GM21529 (cell line): Measurements from ENCODE around the gene RNF223.
"Not testable (repeated sequence)": the region's sequence is repeated elsewhere in the genome, so short reads cannot be mapped to it uniquely, and the experiment has no call there.

Experiments
- ATAC-seq: cut with Tn5 transposase; IDR thresholded peaks from one replicate; pipeline ENCODE4 v1.9.1; 2021; ENCODE audit not compliant: unreplicated experiment

The RNF223 gene

DNA sequence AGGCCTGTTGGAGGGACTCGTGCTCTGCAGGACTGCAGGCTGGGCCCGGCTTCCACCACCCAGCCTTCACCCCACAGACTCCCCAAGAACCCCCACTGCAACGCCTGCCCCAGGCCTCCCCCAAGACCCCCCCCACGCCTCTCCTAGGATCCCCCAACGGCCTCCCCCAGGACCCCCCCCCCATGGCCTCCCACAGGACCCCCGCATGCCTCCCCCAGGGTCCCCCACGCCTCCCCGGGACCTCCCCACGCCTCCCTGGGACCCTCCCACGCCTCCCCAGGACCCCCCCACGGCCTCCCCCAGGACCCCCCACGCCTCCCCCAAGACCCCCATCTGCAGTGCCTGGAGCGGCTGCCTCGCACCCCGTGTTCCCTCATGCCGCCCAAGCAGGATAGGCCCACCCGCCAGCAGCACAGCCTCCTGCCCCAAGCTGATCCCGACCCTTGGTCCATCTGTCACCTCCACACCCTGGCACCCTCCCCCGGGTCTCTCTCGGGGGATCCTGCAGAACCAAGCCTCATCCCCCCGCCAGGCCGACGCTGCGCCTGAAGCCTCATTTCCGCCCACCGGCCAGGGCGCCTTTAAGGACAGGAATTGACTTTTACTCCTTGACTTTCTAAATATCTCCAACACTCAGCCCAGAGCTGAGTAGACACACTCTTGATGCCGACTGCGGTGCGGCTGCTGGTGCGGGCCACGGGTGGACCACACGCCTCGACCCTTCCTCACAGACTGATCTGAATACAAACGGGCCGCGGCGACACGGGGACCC lies 14.1 kb upstream of the RNF223 start:
- ATAC-seq, result no peak

DNA sequence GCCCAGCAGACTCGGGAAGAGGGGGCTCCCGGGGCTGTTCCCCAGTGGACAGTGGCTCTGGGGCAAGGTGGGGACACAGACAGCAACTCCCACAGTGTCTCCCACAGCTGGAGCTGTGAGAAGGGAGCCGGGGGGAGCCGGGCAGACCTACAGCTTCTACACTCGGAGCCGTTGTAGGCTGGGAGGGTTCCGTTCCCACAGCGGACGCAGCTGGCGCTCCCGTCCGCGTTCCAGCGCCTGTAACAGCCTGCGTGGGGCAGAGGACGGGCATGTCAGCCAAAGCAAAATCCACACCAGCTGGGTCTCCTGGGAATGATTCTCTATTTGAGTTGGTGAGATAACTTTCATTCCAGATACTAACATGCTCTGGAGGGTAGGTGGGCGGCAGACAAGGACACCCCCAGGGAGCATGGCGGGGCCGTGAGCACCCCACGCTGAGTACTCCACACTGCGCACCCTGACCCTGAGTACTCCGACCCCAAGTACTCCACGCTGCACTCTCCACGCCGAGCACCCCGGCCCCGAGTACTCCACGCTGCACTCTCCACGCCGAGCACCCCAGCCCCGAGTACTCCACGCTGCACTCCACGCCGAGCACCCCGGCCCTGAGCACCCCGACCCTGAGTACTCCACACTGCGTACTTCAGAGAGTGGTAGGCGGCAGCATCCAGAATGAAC lies 13.4 kb upstream of the RNF223 start:
- no peak for ATAC-seq

DNA sequence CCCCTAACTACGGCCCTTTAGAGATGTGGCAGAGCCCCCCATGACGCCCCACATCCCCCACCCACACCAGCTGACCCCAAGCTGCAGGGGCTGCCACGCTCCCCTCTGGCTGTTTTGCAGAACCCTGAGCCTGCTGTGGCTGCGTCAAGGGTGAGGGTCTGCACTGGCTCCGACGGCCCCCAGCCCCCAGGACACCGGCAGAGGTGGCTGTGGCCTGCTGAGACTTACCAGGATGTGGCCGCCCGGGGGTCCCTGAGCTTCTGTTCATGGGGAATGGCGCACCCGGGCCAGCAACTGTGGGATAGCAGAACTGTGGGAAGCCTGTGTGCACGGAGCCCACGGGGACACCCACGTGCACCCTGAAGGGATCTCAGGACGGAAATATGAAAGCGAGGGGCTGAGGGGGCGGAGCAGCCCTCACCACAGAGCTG lies 12.8 kb upstream of the RNF223 start:
- ATAC-seq, result no peak

DNA sequence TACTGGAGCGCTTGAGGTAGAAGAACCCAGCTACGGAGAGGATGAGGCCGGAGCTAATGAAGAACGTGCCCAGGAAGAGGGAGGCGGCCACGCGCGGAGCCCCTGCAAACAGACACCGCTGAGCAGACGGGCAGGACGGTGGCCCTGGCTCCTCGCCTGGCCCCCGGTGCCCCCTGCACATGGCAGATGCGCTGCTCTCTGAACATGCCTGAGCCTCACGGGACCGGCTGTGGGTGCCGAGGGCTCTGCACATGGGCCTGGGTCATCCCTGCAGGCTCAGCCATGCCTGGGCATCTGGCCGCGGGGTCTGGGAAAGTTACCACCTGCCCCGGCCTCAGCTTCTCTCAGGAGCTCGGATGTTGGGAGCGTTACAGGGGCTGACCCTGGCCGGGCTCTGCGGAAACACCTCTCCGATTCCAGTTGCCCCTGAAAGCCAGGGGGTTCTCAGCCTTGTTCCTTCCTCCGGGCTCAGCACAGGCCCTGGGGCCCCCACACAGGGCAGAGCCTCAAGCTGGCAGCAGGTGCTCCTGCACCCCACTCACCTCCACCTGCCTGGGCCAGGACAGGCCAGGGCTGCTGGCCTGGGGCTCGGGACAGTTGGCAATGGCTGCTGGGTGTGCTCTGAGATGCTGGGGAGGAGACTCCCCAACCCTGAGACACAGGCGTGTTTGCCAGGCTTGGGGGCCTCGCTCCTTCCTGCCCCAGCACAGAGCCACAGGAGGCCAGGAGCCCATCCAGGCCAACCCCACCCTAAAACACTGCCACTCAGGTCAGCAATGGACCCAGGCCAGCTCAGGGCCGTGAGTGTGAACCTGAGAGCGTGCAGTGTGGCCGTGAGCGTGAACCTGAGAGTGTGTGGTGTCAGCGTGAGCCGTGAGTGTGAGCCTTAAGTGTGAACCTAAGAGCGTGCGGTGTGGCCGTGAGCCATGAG lies 12.1 kb upstream of the RNF223 start:
- no peak for ATAC-seq

DNA sequence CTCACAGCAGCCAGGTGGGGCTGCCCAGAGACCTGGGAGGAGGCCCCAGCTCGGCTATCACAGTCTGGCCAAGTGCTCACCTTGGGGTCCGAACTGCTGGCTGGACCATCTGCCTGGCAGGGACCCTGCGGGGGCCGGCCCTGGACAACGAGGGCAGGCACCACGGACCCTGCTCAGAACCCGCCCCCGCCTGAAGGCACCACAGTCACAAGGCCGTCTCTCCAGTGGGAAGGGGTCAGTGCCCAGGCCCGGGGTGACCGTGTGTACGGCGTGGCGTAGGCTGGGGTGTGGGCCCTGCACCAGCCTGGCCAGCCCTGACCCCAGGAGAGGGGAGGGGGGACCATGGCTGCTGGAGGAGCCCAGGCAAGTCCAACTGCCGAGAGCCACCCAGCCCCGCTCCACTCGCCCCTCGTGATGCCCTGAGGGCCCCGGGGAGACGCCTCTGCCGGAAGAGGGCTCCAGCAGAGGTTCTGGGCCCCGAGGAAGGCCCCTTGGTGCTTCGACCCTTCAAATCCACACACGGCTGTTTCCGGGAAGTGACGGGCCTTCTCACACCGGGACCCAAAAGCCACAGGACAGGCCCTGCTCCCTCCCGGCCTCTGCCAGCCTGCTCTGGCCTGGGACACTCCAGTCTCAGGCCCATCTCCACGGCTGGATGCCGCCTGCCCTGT lies 11.2 kb upstream of the RNF223 start:
- ATAC-seq, result no peak

DNA sequence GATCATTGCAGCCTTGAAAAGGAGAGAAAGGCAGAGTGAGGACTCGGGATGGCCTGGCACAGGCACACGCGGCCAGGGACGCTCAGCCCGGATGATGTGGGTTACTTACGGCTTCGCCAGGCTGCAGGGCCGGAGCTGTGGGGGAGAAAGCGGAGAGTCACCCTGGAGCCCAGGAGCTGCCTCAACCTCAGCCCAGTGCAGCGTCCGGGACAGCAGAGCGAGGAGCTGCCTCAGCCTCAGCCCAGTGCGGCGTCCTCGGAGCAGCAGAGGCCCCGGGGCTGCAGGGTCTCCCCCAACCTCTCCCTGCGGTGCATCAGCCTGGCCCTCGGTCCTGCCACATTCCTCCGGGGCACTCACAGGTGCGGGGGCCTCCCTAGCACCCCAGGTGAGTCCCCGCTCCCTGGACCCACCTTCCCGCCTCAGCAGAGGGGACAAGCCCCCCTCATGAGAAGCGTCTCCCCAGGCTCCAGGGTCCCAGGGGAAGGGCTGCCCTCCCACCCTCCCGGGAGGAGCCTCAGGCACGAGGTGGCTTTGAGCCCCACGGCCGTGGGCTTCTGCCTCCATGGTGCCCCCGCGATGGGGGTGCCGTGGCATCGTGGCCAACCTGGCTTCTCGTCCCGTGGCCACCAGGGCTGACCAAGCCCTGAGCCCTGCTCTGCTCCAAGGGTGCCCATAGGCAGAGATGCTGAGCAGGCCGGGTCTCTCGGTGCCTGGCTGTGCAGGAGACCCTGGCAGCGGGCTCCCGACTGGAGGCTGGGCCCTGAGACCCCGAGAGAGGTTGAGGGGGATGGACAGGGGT lies 10.5 kb upstream of the RNF223 start:
- no peak for ATAC-seq

DNA sequence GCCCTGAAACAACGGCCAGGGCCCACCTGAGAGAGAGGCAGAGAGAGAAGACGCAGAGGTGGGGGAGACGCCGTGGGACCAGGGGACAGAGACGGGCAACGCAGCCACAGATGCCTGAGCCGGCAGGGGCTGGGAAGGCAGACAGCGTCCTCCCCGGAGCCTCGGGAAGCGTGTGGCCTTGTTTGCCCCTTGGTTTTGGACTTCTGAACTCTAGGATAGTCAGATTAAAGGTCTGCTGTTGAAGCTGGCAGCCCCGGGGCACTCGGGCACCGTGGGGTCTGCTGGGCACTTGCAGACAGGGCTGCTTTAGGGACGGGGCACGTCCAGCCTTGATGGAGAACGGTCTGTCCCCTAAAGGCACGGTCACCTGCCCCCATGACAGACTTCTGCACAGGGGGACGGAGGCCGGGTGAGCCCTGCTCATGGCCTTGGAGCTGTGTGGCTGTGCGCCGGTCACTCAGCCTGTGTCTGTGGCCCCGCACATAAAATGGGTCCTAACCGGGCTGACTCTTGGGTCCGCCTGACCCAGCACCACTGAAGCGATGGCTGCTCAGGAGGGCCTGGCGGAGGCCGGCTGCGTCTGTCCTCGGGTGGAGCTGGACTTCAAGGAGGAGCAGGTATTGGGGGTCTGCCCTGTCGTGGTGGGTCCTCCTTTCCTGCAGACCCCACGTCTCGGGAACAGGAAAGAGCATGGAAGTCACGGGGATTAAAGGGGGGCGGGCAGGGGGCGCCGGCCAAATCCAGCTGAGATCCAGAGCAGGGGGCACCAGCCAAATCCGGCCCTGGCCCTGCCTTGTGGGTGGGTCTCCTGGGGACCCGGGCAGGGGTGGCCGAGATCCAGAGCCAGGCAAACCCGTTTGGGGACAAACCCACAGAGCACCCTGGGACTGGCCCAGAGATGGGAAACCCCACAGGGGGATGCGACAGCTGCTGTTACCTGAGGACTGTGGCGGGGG lies 9.6 kb upstream of the RNF223 start:
- no peak for ATAC-seq

DNA sequence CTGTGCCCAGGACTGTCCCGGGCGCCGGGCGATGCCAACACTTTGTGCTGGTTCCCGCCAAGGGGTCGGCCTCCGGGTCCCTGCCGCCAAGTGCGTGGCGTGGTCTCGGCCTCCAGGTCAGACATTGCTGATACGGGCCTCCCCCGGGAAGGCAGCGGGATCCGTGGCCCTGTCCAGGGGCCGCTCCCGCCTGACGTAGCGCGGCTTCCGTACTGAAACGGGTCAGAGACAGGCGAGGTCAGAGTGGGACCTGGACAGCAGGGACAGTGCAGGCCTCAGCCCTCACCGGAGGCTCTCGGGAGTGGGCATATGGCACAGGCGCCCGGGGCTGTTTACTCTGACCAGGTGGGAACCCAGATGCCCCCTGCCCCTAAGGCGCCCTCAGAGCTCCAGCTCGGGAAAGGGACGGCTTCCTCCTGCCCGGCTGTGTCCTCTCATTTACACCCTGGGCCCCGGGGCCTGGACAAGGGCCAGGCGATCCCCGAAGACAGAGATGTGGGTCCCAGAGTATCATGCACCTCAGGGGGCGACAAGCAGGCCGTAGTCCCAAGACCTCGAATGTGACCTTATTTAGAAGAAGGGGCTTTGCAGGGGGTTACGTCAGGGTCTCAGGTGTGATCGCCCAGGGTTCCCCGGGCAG lies 8.8 kb upstream of the RNF223 start:
- no peak for ATAC-seq

DNA sequence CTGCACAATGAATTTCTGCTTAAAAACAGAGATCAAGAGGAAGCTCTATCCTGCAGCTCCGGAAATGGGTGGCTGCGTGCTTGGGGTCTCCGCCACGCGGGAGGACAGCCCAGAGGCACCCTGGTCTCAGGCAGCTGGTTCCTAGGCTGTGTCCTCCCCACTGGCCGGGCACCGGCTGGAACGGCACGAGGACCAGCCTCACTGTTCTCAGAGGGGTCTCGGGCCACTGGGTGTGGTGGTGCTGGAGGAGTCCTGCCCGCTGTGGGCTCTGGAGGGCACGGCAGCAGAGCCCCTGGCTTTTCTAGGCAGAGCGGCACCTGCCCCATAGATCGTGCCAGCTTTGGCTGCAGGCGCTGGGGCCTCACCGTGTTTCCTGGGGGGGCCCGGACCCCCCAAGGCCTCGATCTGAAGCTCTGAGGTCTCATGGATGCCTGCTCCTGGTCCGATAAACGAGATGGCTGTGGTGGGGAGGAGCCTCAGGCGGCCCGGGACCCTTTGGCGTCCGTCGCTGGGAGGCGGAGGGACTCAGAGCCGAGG lies 8.2 kb upstream of the RNF223 start:
- no peak for ATAC-seq

DNA sequence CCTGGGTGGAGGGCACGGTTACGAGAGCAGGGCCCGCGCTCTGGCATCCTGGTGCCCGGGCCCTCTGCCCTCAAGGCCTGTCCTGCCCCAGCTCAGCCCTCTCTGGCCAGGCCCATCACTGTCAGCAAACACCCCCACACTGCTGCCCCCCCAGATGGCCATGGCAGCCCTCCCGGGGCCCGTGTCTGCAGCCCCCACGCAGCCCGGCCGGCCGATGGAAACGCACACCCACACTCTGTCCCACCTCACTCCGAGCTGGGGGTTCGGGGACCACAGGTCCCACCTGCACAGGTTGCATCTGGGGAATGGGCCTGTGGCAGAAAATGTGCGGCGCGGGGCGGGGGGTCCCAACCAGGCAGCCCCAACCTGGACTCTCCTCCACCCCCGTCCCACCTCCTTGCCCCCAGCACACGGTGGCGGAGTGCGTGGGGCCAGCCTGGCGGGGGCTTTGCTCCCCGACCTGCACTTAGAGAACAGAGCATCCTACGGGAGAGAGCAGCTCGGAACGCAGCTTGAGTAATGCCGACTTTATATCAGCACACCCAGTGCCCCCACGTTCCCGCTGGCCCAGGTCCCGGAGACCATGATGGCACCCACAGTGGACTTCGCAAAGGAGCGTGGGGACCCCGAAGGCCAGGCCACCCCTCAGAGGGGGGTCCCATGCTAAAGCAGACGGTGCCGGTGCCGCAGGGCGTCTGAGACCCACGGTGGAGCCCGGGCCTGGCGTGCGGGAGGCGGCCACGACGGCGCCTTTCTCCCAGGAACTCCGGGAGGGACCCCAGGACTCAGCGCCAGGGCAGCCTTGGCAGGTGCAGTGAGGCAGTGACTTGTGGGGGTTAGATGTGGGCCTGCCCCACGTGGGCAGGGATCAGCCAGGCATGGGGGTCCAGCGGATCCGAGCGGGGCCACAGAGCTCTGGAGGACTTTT lies 7.5 kb upstream of the RNF223 start:
- no peak for ATAC-seq

DNA sequence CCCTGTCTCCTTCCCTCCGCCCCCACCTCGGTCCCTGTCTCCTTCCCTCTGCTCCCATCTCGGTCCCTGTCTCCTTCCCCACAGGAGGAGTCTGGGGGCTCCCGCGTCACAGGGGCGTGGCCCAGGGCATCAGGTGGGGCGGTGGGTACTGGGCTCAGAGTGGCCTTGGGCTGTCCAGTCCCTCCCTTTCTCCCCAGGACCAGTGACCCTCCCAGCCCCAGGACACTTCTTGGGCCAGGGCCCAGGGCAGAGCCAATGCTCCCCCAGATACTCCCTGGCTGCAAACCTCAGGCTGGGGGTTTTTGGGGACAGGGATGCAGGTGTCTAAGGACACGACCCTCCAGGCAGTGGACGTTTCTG lies 6.8 kb upstream of the RNF223 start:
- no peak for ATAC-seq

DNA sequence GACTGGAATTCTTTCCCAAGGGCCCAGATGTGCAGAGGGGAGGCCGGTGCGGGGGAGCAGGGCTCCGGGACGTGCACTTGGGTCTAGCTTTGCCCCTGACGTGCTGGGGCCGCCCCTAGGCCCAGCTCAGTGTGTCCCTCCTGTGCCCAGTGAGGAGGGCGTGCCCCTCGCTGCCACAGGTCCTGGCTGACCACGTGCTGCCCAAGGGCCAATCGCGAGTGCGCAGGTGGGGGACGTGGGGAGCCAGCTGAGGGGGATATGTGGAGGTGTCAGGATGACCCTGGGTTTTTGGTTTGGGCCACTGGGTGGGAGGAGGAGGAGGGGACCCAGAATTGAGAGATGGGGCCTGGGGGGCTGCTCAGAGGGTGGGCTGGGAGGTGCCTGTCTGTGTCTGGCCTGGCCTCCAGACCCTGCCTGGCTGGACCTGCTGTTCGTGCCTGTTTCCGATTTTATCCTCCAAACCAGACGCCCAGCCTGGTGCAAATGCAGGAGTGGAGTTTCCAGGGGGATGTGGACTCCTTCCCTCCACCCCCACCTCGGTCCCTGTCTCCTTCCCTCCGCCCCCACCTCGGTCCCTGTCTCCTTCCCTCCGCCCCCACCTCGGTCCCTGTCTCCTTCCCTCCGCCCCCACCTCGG lies 6.1 kb upstream of the RNF223 start:
- ATAC-seq, result peak; percentile 46

DNA sequence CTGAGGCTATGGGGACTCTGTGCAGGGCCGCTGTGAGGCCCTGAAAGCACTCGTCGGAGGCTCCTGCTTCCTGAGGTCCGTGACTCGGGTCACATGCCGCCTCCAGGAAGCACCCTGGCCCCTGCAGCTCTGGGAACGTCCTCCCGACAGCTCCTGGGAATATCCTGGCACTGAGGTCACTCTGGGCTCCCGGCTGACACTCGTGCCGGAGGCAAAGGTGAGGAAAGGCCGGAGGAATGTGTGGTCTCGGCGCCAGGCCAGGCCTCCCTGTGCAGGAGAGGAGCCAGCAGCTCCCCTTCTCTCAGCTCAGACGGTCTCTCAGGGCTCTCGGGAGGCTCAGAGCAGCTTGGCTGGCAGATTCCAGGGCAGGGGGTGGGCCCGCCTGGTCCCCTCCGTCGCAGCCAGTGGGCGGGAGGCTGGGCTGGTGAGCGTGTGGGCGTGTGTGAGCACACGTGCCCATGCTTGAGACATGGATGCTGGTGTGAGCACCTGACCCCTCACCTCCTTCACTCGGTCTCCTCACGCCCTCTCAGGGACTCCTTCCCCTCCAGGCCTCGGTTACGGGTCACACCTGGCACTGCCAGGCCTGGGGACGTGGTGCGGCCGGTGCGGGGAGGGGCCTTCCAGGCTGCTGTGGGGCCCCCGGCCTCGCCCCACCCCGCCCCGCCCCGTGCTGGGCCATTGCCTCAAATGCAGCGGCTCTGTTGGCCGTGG lies 5.5 kb upstream of the RNF223 start:
- peak; percentile 60 for ATAC-seq

DNA sequence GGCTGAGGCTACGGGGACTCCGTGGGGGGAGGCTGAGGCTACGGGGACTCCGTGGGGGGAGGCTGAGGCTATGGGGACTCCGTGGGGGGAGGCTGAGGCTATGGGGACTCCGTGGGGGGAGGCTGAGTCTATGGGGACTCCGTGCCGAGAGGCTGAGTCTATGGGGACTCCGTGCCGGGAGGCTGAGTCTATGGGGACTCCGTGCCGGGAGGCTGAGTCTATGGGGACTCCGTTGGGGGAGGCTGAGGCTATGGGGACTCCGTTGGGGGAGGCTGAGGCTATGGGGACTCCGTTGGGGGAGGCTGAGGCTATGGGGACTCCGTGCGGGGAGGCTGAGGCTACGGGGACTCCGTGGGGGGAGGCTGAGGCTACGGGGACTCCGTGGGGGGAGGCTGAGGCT lies 3.3 kb upstream of the RNF223 start:
- ATAC-seq, result not testable (repeated sequence)

DNA sequence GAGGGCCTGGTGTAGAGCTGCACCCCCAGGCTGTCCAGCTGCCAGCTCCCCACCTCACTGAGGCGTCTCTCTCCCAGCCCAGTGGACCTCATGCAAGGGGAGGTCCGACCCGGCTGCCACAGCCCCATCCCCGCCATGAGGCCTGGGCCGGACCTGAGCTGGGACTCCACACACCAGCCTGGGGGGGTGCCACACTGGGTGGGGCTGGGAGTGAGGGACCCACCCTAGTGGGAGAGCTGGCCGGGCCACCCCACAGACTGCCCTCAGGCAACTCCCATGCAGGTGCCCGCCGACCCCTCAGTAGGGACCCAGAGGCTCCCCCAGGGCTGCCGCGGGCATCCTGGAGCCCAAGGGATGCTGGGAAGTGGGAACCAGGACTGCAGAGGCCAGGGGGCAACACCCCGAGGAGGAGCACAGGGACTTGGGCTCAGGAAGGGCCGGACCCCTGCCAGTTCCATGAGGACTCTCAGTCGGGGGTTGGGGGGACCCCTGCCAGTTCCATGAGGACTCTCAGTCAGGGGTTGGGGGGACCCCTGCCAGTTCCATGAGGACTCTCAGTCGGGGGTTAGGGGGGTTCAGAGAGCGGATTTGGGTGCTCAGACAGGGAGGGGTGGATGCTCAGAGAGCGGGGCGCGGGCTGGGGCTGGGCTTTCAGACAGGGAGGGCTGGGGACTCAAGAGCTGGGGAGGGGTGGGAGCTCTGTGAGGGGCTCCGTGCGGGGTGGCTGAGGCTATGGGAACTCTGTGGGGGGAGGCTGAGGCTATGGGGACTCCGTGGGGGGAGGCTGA lies 1.2 kb upstream of the RNF223 start:
- ATAC-seq, result no peak
